Left ventricle myocardium superior (tissue), 1 donor: Measurements from ENCODE around the gene GPC5. TPM values are rescaled to one million over a fixed set of nuclear protein-coding genes. Genes with fewer than 3 reads are reported as not detected.

Experiments
- ATAC-seq: fragments of 200-7000 bp; cut with Tn5 transposase; one replicate; pipeline ENCODE4 v1.9.1; 2020; ENCODE audit warnings: mild to moderate bottlenecking, moderate library complexity
- DNase-seq: peaks from one replicate; pipeline ENCODE4 v3.0.0-alpha.2; 2020
- intact Hi-C: fragments of 100-400 bp; cut with micrococcal nuclease; formaldehyde crosslinking; loops from one replicate; pipeline ENCODE4 v1.11.0; 2022
- total RNA-seq: library from RNA; stranded (reverse); fragmentation: NEBNext Ultra II Directional; extraction: Animal tissue kit (Norgen Biotek cat#: 25700); gene quantifications from one replicate; pipeline ENCODE4 v1.2.1, GENCODE V29; 2021
- donor health status: DM: no; HTN: yes; CAD: no; lungs with severe emphysema.

The GPC5 gene
- total RNA-seq, 1 donor from 2014 or later: 1.8 TPM

DNA sequence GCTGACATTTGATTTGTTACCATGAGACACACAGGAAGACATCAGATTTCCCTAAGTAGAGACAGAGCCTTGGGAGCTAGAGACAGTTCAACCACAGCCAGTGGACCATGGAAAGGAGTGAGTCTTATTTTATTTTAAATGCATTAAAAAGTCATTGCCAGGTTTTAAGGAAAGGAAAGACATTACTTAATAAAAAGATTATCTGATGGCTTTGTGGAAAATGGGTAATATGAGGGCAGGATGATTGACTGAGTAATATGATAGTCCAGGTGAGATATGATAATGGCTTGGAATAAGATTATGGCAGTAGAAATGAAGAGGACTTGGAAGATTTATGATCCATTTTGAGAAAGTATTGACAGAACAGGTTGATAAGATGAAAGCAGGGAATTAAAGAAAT lies 580.1 kb downstream of the GPC5 start:
- DNase-seq (no peak), ATAC-seq (no peak)
- intact Hi-C loops: no loop called here

DNA sequence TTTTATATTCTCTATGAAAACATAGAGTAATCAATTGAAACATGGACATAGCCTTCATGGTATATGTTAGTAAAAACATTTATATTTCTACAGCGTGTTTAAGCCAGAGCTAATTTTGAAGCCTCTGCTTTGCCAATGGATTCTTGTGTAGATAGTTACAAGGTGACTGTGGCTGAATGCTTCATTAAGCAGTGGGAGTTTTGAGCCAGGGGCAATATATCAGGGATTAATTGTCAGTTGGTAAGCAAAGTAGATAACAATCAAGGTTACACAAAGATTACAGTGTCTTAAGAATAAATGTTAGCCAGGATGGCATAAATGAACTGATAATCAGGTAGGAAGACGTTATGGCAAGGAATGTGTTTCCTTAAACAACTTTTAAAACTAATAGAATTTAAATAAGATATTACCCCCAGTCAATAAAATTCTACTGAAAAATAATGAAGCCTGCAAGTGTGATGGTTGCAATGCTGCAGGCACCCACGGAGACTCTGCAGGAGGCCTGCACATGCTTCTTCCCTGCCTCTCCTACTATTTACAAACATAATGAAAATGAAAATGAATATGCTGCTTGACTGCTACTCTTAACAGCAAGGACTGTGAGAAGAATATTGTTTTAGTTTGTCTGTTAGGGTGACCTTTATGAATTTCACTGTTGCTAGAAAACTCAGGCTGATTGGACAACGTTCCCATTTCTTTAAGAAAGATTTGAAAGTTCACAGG lies 588.5 kb downstream of the GPC5 start:
- ATAC-seq (no peak), DNase-seq (no peak)
- intact Hi-C loops: no loop called here

DNA sequence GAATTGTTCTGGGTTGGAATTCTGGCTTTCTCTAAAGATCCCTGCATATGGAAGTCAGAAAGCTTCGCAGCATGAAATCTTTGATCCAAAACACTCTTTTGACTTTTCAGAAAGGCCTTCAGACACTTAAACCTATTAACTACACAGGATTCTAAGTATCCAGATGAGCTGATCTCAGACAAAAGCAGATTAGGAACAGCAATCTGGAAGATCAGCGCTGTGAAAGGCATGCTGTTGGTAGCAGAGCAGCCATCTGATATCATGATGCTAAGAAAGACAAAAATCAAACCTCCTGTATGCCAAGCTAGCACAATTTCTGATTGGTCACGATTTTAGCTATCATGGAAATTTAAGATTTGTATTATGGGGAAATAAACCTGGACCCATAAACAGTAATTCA lies 589.9 kb downstream of the GPC5 start:
- DNase-seq (no peak), ATAC-seq (no peak)
- intact Hi-C loops: no loop called here

- ATAC-seq (no peak), DNase-seq (no peak)
- intact Hi-C loops: no loop called here
These were observed 614.4 kb downstream of the GPC5 start for GRCh38 chr13:92012787-92013186.

DNA sequence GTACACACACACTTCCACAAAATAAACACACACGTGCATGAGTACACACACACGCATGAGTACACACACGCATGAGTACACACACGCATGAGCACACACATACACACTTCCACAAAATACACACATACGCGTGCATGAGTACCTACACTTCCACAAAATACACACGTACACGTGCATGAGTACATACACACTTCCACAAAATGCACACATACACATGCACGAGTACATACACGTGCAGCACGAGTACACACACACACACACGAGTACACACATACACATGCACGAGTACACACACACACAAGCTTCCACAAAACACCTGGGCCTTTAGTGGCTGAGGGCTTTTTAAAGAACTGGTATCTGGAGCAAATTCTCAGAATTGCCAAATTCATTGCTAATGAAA lies 619.3 kb downstream of the GPC5 start:
- intact Hi-C loops: no loop called here
- DNase-seq: no peak
- no peak for ATAC-seq

DNA sequence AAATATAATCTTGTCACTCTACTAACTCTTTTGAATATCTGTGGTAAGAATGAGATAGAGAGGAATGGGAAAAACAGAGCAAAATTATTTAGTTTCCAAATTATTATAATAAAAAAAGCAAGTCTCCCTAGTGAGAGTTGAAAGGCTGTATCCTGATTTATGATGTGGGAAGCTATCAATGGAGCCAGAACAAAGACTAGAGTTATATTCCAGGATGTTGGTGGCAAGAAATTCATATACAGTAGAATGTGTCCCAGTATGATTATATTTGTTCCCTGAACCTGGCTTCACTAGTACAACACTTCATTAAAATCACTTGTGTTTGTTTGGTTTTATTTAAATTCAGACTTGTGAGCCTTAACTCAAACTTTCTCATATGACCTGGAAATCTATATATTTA lies 630.3 kb downstream of the GPC5 start:
- DNase-seq: no peak
- ATAC-seq: no peak
- intact Hi-C loops: no loop called here

DNA sequence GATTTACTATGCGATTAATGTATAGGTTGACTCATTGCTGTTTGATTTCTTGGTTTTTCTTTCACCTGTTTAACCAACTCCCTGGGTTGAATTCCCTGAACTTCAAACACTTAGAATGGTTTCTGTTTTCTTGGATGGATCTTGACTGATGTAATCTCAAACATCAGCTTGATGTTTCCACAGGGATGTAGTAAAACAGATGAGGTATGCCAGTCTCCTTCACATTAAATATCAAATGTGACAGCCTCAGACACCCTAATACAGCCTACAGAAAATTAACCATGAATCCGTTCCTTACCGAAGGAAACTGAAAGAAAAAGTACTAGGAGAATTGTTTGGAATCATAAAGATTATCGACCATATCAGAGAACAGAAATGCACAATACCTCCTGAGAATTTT lies 631.2 kb downstream of the GPC5 start:
- ATAC-seq (no peak), DNase-seq (no peak)

DNA sequence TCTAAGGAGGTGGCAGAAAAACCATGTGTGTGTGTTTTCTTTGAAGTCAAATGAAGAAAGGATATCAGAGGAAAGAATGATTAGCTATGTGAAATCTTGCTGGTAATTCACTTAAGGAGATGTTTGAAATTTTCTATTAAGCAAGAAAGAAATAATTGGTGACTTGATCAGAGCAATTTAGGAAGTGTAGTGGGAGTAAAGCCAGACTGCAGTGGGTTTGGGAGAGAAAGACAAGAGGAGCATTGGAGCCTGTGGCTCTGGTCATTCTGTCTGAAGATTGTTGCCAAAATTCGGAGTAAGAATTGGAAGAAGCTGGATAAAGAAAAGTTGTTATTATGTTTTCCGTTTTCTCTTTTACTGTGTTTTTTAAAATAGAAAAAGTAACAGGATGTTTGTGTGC lies 640.5 kb downstream of the GPC5 start:
- no peak for ATAC-seq
- intact Hi-C loops: no loop called here
- no peak for DNase-seq

More for the DNA sequence above, 631.2 kb downstream of the GPC5 start:
- intact Hi-C loops: no loop called here

DNA sequence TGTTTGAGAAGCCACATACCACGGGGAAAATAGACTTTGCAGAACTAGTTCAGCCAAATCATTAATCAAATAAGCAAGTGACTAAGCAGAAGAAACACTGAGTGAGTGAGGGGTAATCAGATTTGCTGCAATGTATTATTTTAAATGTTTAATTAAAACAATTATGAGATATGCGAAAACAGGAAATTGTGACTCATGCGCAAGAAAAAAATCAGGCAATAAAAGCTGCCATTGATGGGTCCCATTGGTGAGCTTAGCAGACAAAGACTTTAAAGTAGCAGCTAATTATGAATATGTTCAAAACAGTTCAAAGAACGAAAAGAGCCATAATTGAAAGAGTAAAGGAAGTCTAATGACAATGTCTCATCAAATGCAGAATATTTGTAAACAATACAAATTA lies 644.1 kb downstream of the GPC5 start:
- ATAC-seq (no peak), DNase-seq (no peak)
- intact Hi-C loops: no loop called here

DNA sequence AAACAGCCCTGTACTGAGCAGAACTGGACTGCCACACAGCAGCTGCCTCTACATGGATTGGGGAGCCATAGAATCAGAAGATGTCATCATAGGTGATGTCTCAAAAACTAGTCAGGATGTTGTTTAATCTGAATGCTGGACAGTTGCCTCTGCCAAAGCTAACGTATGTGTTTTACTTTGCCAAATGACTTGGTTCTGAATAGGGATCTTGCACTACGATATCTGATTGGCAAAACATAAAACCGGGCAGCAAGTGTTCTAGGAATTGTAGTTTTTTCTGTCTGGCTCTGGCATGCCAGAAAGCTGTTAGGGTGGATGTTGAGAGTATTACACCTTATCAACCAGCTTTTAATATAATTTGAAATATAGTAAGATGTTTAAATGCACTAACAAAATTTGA lies 645.9 kb downstream of the GPC5 start:
- DNase-seq (no peak), ATAC-seq (no peak)
- intact Hi-C loops: no loop called here

DNA sequence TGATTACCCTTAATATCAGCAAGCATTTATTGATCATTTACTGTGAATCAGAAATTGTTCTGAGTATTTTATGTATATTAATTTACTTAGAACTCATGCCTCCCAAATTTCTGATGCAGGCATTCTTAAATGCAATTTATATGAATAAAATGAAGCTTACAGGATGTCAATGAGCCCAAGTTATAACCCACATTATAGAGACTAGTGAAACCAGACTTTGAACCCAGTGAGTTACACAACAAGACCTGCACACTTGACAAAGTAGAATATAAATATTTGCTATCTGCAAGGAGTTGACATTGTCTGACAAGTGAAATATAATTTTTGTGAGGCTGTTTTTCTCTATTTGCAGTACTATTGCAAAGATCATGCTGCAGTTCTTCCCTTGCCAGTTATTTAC lies 656.0 kb downstream of the GPC5 start:
- intact Hi-C loops: no loop called here
- no peak for ATAC-seq
- no peak for DNase-seq

GRCh38 chr13:92074658-92075057 lies 676.2 kb downstream of the GPC5 start:
- DNase-seq (no peak), ATAC-seq (no peak)
- intact Hi-C loops: no loop called here

DNA sequence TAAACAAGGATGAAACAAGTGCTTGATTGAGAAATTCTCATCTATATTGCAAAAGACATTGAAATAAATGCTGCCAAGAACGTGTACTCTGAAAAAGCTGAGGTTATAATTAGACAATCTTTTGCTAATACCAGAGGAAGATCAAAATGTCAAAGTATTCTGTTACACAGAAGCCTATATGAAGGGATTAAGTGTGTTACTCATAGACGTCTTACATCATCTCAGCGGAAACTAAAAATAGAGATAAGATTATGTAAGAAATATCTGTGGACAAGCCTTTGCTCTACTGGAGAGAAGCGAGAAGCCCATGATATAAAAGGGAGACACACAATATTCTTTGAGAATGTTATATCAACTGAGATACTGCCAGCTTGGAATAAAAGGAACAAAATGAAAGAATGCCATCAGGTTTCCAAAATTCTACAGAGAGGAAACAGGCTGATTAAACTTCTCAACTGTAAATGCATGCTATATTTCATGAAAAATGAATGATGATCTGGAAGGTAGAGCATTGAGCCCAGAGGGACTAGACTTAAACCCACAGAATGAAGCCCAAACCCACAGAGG lies 699.0 kb downstream of the GPC5 start:
- ATAC-seq (no peak), DNase-seq (no peak)
- intact Hi-C loops: no loop called here

- ATAC-seq: no peak
- intact Hi-C loops: no loop called here
These were observed 703.4 kb downstream of the GPC5 start for GRCh38 chr13:92101801-92102200.

DNA sequence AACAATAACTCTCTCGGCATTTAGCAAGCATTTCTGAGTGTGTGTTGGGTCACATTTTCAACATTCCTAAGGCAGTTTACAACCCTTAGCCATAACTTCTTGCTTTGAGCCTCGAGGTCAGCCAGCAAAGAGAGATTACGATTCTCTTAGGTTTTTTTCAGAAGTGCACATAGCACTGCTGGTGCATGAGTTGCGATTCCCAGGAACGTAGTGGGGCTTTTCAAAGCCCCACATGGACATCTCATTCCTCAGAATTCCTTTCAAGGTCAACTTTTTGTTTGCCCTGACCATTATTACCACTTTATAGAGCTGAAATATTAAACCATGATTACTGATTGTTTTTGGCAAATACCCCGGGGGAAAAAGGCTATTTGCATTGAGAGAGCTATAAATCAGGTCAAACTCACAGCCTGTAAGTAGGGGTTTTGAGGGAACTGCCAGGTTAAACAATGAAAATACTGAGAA lies 705.3 kb downstream of the GPC5 start:
- ATAC-seq: no peak
- DNase-seq: no peak
- intact Hi-C loops: no loop called here

More at GRCh38 chr13:92101801-92102200, 703.4 kb downstream of the GPC5 start:
- DNase-seq: no peak

GRCh38 chr13:92122186-92122853 lies 723.9 kb downstream of the GPC5 start:
- DNase-seq (no peak), ATAC-seq (no peak)
- intact Hi-C loops: no loop called here

DNA sequence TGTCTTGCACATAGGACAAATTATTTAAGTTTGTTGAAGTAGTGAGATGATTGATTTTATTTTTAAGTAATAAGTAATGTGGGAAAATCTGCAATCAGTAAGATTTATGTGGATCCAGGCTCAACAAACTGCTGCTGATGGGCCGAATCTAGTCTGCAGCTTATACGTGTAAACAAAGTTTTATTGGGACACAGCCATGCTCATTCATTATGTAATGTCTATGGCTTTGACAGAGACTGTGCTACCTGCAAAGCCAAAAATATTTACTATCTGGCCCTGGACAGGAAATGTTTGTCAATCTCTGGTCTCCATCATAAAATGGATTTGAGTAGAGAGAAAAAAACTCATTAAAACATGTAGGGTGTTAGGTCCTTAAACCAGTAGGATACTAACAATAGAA lies 728.0 kb downstream of the GPC5 start:
- intact Hi-C loops: no loop called here
- DNase-seq: no peak
- no peak for ATAC-seq

GRCh38 chr13:92135509-92135908 lies 737.1 kb downstream of the GPC5 start:
- DNase-seq: no peak
- no peak for ATAC-seq
- intact Hi-C loops: no loop called here

- no peak for DNase-seq
- no peak for ATAC-seq
- intact Hi-C loops: no loop called here
These were observed 738.2 kb downstream of the GPC5 start for GRCh38 chr13:92136449-92137155.

DNA sequence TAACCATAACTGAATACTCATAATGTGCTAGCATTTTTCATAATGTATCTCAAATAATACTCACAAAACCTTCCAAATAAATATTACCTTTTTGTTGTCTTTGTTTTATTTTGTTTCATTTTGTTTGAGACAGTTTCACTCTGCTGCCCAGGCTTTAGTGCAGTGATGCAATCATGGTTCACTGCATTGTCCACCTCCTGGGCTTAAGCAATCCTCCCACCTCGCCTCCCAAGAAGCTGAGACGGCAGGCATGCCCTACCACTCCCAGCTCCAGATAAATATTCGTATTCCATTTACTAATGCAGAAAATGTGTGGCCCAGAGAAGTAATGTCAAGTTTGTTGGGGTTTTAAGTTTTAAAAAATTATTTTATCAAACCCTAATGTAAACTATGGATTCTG lies 739.1 kb downstream of the GPC5 start:
- DNase-seq: no peak
- ATAC-seq: no peak
- intact Hi-C loops: no loop called here
